NCI-H510A treated with DMSO at 0.1 percent for 48 hours (cell line): ENCODE results near the gene YPEL3.

Source experiments
- DNase-seq: peaks from one replicate; lab custom pipeline; 2025; lab: John Stamatoyannopoulos, UW

YPEL3 gene

DNA sequence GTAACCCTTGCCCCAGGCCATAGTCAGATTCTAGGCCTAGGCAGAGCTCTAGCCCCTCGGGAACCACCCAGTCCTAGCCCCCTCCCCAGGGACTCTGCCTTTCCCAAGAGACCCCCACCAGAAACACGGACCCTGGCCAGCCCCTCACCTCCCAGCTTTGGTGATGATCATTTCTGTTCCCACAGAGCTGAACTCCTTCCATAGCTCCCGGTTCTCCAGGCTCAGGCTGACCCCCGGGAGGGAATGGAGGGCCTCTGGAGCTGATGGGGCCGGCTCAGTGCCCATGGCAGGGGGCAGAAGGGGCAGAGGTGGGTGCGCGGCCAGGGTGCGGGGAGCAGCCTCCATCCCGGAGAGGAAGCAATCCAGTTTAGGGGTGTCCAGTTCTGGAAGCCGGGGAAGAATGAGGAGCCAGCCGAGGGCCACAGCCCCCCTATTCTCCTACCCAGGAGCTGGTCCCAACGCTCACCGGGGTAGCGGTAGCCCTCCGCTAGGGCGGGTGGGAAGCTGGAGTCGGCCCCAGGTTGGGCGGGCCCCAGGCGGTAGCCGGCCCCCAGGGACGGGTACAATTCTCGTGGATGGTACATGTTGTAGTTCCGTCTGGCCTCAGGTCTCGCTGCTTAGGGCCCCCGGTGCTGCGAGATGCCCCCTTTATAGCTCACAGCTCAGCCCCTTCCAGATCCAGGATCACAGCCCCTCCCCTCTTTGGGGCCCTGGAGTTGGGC is 5.2 kb downstream of the YPEL3 start:
- DNase-seq, result no peak

- no peak for DNase-seq
Observed at GRCh38 chr16:30088832-30089624, 7.0 kb downstream of the YPEL3 start.

DNA sequence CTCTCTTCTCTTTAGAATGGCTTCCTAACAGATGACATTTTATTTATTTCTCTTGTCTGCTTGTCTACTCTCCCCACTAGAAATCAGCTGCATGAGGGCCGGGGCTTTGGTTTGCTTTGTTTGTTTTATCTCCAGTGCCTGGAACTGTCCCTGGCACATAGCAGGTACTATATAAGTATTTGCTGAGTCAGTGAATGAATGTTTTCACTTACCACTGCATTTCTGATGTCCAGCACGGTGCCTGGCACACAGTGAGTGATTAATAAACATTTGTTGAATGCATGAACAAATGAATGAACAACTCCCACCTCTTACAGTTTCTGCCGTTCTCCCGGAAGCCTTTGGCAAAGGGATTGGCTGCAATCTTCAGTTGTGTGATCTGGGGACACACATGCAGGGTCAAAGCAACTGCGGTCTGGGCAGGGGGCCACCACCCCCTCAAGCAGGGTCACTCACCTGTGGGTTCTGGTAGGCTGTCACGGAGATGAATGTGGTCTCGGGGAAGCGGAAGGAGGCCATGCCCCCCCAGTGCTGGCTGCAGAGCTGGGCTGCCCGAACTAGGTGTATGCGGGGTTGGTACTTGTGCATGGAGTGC is 7.7 kb downstream of the YPEL3 start:
- DNase-seq, result no peak

DNA sequence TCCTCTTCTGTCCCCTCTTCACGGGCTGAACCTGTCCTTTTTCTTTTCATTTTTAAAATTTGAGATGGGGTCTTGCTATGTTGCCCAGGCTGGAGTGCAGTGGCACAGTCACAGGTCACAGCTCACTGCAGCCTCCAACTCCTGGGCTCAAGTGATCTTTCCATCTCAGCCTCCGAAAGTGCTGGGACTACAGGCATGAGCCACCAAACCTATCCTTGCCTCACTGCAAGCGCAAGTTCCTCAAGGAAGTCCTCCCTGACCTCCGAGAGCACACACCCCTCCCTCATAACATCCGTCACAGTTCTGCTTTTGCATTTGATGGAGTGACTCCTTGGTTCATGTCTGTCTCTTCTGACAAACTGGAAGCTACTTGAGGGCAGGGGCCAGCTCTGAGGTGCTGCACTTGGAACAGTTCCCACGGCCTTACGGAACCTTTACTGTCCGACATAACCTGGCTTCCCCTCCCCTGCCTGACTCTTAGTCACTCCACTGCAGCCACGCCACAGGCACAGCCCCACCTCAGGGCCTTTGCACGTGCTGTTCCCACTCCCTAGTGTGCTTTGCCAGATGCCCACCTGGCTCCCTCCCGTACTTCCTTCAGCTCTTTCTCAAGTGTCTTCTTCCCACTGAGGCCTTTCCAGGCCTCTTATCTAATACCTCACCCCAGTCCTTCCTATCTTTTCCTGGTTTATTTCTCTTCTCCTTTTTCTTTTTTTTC is 8.7 kb downstream of the YPEL3 start:
- no peak for DNase-seq

GRCh38 chr16:30086291-30087140 is 9.5 kb downstream of the YPEL3 start:
- no peak for DNase-seq

DNA sequence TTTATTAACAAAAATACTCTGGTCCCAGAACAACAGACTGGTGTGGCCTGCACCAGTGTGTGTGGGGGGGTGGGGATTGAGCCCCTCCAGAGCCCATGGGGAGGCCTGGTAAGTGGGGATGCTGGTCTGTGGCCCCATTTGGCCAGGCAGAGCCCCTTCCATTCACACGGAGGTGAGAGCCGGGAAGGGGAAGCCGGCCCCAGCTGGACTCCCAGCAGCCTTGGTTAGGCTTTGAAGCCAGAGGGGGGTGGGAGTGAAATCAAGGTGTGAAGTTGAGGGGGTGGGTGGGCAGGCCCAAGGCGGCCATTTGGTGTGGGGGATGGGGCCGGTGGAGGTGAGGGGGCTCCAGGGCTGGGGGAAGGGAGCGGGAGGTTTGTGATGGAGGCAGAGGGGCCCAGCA is 10.2 kb downstream of the YPEL3 start:
- DNase-seq, result no peak

DNA sequence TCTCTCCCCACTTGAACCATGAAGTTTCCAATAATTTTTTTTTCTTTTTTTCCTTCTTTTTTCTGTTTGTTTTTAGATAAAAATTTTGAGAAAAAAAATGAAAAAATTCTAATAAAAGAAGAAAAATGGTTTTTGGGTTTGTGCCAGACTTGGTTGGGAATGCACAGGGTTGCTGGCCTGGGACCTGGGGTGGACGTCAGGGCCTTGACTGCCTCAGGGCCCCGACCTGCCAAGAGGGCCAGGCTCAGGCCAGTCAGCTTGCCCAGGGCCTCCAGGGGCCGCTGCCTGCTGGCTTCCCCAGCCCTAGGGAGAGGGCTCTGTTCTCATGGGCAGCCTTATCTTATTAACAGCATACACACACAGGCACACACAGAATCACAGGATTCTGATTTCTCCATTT is 10.8 kb downstream of the YPEL3 start:
- no peak for DNase-seq

DNA sequence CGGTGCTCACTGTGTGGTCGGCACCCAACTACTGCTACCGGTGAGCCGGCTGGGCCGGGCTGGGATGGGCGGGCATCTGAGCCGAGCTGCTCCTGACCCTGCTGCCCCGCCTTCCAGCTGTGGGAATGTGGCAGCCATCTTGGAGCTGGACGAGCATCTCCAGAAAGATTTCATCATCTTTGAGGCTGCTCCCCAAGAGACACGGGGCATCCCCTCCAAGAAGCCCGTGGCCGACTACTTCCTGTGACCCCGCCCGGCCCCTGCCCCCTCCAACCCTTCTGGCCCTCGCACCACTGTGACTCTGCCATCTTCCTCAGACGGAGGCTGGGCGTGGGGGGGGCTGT is 11.2 kb downstream of the YPEL3 start:
- DNase-seq, result no peak

GRCh38 chr16:30084096-30084815 is 11.8 kb downstream of the YPEL3 start:
- no peak for DNase-seq

- no peak for DNase-seq
Observed at GRCh38 chr16:30083216-30084055, 12.6 kb downstream of the YPEL3 start.

DNA sequence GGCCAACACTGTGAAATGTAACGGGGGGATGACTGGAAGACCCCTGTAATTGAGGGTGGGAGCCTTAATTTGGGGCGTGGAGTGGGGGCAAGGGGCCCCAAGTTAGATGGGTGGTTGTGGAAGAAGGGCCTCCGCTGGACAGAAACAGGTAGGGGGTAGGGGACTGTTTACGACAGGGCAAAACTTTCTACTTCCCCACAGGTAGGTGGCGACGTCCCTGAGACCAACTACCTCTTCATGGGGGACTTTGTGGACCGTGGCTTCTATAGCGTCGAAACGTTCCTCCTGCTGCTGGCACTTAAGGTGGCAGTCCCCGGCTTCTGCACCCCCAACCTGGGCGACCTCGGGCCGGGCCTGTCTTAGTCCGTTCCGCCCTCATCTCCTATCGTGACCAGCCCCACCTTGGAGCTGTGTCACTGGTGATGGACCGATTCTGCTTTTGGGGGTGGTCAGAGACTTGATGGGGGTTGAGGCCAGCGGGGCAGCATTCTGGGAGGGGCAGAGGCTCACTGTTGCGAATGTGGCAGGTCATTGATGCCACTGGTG is 13.4 kb downstream of the YPEL3 start:
- DNase-seq, result no peak

- DNase-seq, result no peak
Observed at GRCh38 chr16:30079480-30079879, 16.5 kb downstream of the YPEL3 start.

DNA sequence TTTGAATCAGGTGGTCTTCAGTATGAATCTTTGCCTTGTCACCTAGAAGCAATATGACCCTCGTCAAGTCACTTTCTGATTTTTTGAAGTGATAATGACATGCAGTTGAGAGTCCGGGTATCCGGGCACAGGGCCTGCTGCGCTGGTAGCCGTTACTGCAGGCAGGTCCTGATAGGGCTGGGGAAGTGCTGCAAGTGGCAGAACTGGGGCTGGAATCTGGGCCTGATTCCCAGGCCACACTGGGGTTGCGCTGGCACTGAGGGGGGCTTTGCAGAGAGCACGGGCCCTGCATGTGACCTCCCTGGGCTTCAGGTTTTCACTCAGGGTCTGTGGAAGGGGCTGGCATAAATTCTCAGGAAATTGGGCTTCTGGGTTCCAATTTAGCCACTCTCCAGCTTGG is 17.3 kb downstream of the YPEL3 start:
- no peak for DNase-seq

- no peak for DNase-seq
Observed at GRCh38 chr16:30077656-30078055, 18.4 kb downstream of the YPEL3 start.

DNA sequence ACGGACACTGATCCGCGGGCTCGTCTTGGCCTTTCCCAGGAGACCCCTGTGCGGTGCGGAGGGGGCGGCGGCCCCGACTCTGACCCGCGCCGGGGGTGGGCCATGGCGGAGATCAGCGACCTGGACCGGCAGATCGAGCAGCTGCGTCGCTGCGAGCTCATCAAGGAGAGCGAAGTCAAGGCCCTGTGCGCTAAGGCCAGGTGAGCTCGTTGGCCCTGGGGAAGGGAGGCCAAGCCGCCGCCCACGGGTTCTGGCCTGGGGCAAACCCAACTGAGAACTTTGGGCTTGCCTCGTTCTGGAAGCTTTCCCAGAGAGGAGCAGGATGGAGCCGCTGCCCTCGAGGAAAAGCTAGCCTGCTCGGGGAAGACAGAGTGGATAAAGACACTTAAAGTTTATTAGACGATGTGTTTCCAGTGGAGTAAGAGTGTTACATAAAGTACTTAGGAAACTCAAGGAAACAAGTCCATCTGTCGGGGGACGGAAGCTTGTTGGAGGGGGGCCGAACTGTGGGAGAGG is 19.7 kb downstream of the YPEL3 start:
- no peak for DNase-seq

GRCh38 chr16:30075503-30076275 is 20.3 kb downstream of the YPEL3 start, which contains the start of gene PPP4C:
Gene PPP4C, plus strand, starts transcription at chr16:30075994. Its CDS starts 384 bp downstream, at chr16:30076378.
- peak; percentile 93 for DNase-seq

- DNase-seq, result no peak
Observed at GRCh38 chr16:30070490-30070889, 25.5 kb downstream of the YPEL3 start.

DNA sequence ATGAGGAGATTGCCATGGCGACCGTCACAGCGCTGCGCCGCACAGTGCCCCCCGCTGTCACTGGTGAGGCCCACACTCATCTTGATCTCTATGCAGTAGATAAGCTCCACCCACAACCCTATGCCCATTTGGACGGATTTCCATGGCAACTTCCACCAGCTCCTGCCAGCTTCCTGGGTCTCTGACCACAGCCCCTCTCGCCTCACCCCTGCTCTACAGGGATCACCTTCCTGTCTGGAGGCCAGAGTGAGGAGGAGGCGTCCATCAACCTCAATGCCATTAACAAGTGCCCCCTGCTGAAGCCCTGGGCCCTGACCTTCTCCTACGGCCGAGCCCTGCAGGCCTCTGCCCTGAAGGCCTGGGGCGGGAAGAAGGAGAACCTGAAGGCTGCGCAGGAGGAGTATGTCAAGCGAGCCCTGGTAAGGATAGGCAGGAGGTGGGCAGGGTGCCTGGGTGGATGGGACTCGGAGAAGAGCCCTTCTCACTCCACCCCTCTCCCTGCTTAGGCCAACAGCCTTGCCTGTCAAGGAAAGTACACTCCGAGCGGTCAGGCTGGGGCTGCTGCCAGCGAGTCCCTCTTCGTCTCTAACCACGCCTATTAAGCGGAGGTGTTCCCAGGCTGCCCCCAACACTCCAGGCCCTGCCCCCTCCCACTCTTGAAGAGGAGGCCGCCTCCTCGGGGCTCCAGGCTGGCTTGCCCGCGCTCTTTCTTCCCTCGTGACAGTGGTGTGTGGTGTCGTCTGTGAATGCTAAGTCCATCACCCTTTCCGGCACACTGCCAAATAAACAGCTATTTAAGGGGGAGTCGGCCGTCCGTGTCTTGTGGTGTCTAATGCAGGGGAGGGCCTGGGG is 26.2 kb downstream of the YPEL3 start:
- DNase-seq, result no peak
